Prostate gland (tissue), 2 donors: ENCODE results near the gene FAM110D. TPM values are rescaled to one million over a fixed set of nuclear protein-coding genes. Genes with fewer than 3 reads are reported as not detected.

Experiments used
- DNase-seq: peaks from one replicate; pipeline ENCODE4 v3.0.0-alpha.2; 2019; ENCODE audit warnings: low spot score
- H3K27ac ChIP-seq, 2 donors: fragments of 200-600 bp; sonication (generic); 2 replicates each; pipeline ENCODE4 v1.5.1; 2017 to 2019
- H3K27me3 ChIP-seq: fragments of 200-600 bp; sonication (generic); replicated peaks from 2 replicates; pipeline ENCODE4 v1.5.1; 2019; ENCODE audit not compliant: insufficient read depth
- H3K36me3 ChIP-seq, 2 donors: fragments of 200-600 bp; sonication (generic); 1 replicate in 1 of 2; 2 replicates in 1 of 2; pipeline versions ENCODE4 v1.5.1 to v1.8.1; 2017 to 2019
- H3K4me1 ChIP-seq: fragments of 200-600 bp; sonication (generic); replicated peaks from 2 replicates; pipeline ENCODE4 v1.5.1; 2019
- H3K4me3 ChIP-seq, 2 donors: fragments of 200-600 bp; sonication (generic); 2 replicates each; pipeline ENCODE4 v1.5.1; 2017 to 2019
- H3K9me3 ChIP-seq: fragments of 200-600 bp; sonication (generic); 2 replicates; pipeline ENCODE4 v1.5.1; 2017
- CTCF ChIP-seq, 4 experiments: fragments of 200-600 bp in 2 of 4; fragments of 450-650 bp in 2 of 4; sonication (generic) in 2 of 4; IDR thresholded peaks; 1 replicate in 3 of 4; 2 replicates in 1 of 4; pipeline ENCODE4 v1.5.1; 2016 to 2019; ENCODE audit warnings: antibody characterized with exemption in 4 of 4, mild to moderate bottlenecking in 2 of 4, moderate library complexity in 2 of 4
- POLR2A ChIP-seq: fragments of 450-650 bp; IDR thresholded peaks from one replicate; pipeline ENCODE4 v1.6.1; 2016; ENCODE audit warnings: antibody characterized with exemption, mild to moderate bottlenecking
- POLR2AphosphoS5 ChIP-seq: sonication (generic); formaldehyde crosslinking; IDR thresholded peaks from one replicate; pipeline ENCODE4 v1.6.1; 2017; ENCODE audit warnings: antibody characterized with exemption
- WGBS: methylation state at CpG from one replicate; pipeline ENCODE4 v1.1.5; 2018; 5-methylcytosine and 5-hydroxymethylcytosine counted together
- intact Hi-C: fragments of 100-400 bp; cut with DNase I; formaldehyde crosslinking; loops from one replicate; pipeline ENCODE4 v1.14.2; 2022
- total RNA-seq, 2 donors: library from RNA; depleted of rRNA; stranded (reverse); fragments of >200 nt; gene quantifications; one replicate each; pipeline ENCODE4 v1.1.0, GENCODE V29; 2016

Gene FAM110D
- total RNA-seq, 2 donors from 2014 or later = 3.8 to 5.9 TPM

- Histone ChIP-seq H3K27ac (no peak overlapping the region), H3K36me3 (no peaks in the 10 kb centered on the region), H3K4me3 (no peak overlapping the region), H3K27me3 (no peaks in the 10 kb centered on the region), H3K4me1 (no peaks in the 10 kb centered on the region), H3K9me3 (no peaks in the 10 kb centered on the region)
- WGBS = 92% methylated on average over 11 of the region's 11 CpGs
- intact Hi-C loops = no loop called here
- TF ChIP-seq POLR2A (no peak), POLR2AphosphoS5 (no peak), CTCF (IDR thresholded peaks at IDR 0.05) (no peak)
- no peak for DNase-seq
Measured at GRCh38 chr1:26197813-26198212, 38.9 kb downstream of the FAM110D start.

- WGBS = 80% methylated on average over 5 of the region's 5 CpGs
- Histone ChIP-seq H3K27me3 (no peaks in the 10 kb centered on the region), H3K9me3 (no peaks in the 10 kb centered on the region), H3K27ac (no peak overlapping the region), H3K4me1 (no peaks in the 10 kb centered on the region), H3K4me3 (no peak overlapping the region), H3K36me3 (no peaks in the 10 kb centered on the region)
- no peak for DNase-seq
- intact Hi-C loops = no loop called here
- TF ChIP-seq POLR2A (no peak), POLR2AphosphoS5 (no peak), CTCF (IDR thresholded peaks at IDR 0.05) (no peak)
Measured at GRCh38 chr1:26200413-26200812, 41.5 kb downstream of the FAM110D start.

- no peaks in the 10 kb centered on the region for H3K9me3 ChIP-seq
- H3K4me1 ChIP-seq = no peaks in the 10 kb centered on the region
- intact Hi-C loops = no loop called here
- no peaks in the 10 kb centered on the region for H3K36me3 ChIP-seq
- no peak for DNase-seq
- WGBS = 68% methylated on average over 9 of the region's 9 CpGs
- TF ChIP-seq POLR2AphosphoS5 (no peak), POLR2A (no peak), CTCF (IDR thresholded peaks at IDR 0.05) (no peak)
- H3K27me3 ChIP-seq = no peaks in the 10 kb centered on the region
- no peak overlapping the region for H3K4me3 ChIP-seq
- no peak overlapping the region for H3K27ac ChIP-seq
Measured at GRCh38 chr1:26203642-26204318, 44.9 kb downstream of the FAM110D start.

GRCh38 chr1:26210147-26210870 lies 51.4 kb downstream of the FAM110D start:
- Histone ChIP-seq H3K9me3 (no peaks in the 10 kb centered on the region), H3K36me3 (no peaks in the 10 kb centered on the region), H3K27ac (no peak overlapping the region), H3K4me1 (no peaks in the 10 kb centered on the region), H3K27me3 (no peaks in the 10 kb centered on the region), H3K4me3 (no peak overlapping the region)
- WGBS = 88% methylated on average over 5 of the region's 5 CpGs
- TF ChIP-seq CTCF (IDR thresholded peaks at IDR 0.05) (no peak), POLR2A (no peak), POLR2AphosphoS5 (no peak)
- no peak for DNase-seq
- intact Hi-C loops = no loop called here

- no peak for DNase-seq
- Histone ChIP-seq H3K4me1 (no peaks in the 10 kb centered on the region), H3K4me3 (no peak overlapping the region), H3K9me3 (no peaks in the 10 kb centered on the region), H3K27ac (no peak overlapping the region), H3K27me3 (no peaks in the 10 kb centered on the region), H3K36me3 (no peaks in the 10 kb centered on the region)
- intact Hi-C loops = no loop called here
- 87% methylated on average over 5 of the region's 5 CpGs for WGBS
- no peak for TF ChIP-seq POLR2A
- TF ChIP-seq POLR2AphosphoS5 = no peak
- TF ChIP-seq CTCF (IDR thresholded peaks at IDR 0.05) = no peak
Measured at GRCh38 chr1:26212726-26213125, 53.8 kb downstream of the FAM110D start.
